AG08395 (cell line): ENCODE measurements around the gene AGAP1.

ENCODE experiments used
- DNase-seq: peaks from one replicate; pipeline ENCODE4 v3.0.0; 2012; ENCODE audit warnings: mixed read lengths, low spot score

The AGAP1 gene

DNA sequence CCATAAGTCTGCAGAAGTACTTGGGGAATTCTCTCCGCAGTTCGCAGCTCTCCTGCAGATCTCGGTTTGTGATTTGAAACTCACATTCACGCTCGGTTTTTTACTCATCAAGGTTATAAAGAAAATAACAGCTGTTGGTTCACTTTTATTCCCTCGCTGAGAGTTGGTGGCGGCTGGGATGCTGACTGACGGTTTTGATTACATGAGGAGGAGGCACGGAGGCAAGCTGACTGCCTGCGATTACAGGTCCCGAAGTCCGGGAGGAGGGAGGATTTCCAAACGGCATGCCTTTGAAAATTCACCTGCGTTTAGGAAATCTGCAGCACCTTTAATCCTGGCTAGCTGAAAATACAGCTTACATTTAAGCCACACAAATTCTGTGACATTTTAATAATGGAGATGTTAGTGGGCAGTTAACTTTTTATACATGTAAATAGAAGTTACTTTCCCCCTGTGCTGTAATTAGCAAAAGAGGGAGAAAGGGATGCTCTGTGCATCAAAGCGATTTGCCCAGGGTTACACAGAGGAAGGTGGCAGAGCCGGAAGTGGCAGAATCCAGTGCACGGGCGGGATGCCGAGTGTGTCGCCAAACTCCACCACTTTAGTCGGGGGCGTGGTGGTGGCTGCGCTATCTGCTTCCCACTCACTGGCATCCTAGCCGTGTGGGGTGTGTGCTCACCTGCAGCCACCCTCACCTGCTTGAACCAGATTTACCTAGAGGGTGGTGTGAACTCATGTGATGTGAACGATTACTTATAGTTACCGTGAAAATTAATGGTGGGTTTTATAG is 14.7 kb downstream of the AGAP1 start:
- DNase-seq: no peak

DNA sequence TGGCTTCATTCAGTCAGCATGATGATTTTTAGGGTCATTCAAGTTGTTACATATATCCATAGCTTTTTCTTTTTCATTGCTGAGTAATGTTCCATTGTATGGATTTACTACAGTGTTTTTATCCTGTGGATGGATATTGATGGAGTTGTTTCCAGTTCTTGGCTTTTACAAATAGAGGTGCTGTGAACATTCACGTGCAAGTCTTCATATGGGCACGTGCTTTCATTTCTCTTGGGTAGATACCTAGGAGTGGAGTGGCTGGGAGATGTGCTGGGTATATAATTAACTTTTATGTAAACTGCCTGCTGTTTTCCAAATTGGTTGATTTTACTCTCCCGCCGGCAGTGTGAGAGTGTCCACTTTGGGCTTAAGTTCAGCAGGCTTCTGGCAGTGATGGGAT is 16.5 kb downstream of the AGAP1 start:
- no peak for DNase-seq

DNA sequence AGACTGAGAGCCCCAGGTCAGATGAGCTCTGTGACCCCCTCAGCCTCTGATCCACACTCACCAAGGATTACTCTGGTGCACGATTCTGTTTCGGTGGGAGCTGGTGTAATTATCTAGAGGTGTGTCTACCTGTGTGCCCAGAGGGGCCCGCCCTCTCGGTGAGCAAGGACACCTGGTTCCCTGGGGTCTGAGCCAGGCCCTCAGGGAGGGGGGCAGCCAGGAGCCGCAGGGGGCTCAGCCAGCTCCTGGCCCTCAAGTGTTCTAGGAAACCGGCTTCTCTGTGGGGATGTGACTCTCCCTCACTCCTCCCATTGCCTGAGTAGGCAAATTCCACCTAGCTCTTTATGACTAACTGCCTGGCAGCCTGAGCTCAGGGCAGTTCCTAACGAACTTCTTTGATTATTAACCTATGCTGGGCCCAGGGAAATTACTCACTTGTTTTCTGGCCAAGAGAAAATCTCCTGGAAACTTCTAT is 17.4 kb downstream of the AGAP1 start:
- DNase-seq: peak; percentile 94

- no peak for DNase-seq
Measured at GRCh38 chr2:235511751-235512698, 18.2 kb downstream of the AGAP1 start.

DNA sequence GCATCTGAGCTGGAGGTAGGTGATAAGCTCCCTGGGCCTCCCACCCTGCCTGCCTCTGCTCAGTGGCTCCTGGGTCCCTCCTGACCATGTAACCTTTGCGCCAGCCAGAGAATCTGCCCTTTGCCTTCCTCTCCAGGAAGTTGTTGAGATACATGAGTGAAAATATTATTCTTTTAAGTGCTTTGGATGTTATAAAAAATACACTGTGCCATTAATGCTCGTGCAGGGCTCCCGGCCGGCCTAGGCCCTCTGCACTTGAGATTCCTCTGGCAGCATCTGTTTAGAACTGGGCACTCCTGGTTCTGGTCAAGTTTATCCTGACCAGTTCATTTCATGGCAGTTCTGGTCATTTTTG is 18.8 kb downstream of the AGAP1 start:
- DNase-seq: no peak

- DNase-seq: no peak
Measured at GRCh38 chr2:235513984-235514626, 20.3 kb downstream of the AGAP1 start.

DNA sequence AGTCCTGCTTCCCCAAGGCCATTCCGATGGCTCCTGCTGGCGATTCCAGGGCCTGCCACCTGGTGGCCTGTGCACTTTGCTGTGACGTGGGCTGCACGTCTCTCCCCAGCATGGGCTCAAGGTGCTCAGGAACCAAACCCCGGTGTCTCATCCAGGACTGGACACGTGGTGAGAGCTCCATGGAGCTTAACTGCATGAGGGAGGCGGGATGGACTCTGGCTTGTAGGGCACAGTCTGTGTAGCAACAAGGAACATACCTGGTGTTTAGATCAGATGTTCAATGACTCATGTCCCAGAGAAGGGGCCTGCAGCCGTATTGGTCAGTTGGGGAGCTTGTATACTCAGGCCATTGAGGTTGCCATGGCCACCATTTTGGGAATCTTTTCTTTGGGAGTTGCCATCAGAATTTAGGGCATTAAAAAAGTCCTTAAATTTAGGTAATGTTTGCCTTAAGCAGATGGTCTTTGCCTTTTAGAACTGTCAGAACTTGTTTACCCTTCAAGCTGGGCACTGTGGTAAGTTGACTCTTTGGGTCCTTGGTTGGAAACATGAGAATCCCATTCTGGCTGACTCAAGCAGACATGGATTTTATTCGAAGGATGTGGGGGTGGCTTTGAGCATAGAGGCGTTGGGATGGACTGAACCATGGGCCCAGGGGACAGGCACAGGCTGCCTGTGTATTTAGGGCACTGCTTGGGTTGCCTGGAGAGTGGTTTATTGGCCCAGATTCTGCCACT is 21.0 kb downstream of the AGAP1 start:
- no peak for DNase-seq

DNA sequence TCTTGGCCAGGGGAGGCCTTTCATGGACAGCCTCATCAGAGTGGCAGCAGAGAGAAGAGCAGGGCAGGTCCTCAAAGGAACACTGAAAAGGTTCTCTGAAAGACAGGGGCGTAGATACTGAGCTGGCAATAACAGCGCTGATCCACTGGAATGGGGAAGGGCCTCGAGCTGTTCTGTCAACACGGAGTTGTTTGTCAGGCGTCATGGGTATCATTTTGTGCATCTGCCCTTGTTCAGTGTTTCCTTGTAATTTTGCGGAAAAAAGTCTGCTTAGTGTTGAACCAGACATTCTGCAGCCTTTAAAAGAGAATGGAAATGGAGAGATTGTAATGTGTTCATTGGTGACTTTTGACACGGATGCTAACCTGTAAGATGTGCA is 21.5 kb downstream of the AGAP1 start:
- no peak for DNase-seq

- no peak for DNase-seq
Measured at GRCh38 chr2:235515821-235516220, 22.0 kb downstream of the AGAP1 start.

- no peak for DNase-seq
Measured at GRCh38 chr2:235516257-235516656, 22.4 kb downstream of the AGAP1 start.

- no peak for DNase-seq
Measured at GRCh38 chr2:235518322-235519090, 24.7 kb downstream of the AGAP1 start.

- DNase-seq: no peak
Measured at GRCh38 chr2:235520787-235521186, 26.9 kb downstream of the AGAP1 start.

GRCh38 chr2:235521844-235522243 is 28.0 kb downstream of the AGAP1 start:
- no peak for DNase-seq

- DNase-seq: no peak
Measured at GRCh38 chr2:235523021-235523420, 29.2 kb downstream of the AGAP1 start.

DNA sequence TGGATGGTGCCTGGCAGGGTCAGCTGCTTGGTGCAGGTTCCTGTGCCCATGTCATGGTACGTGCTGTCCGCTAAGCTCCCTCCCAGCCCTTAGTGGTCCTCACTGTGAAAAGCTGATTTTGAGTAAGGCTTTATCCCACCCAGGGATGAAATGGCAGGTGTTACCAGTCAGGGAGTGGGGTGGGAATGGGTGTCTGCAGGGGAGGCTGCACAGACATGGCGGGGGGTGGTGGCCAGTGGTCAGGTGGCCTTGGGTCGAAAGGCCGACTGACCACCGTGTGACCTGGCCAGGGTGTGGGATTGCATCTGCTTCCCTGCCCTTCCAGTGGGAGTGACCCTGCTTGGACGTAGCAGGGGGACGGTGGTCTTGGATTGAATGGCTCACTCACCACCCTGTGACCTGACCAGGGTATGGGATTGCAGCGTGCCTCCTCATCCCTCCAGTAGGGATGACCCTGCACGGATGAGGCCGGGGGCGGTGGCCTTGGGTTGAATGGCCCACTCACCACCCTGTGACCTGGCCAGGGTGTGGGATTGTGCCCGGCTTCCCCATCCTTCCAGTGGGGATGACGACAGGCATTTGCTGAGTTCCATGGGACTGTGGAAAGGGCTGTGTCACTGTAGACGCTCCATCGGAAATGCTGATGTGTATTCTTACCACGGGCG is 29.8 kb downstream of the AGAP1 start:
- no peak for DNase-seq

- no peak for DNase-seq
Measured at GRCh38 chr2:235526166-235526565, 32.3 kb downstream of the AGAP1 start.

DNA sequence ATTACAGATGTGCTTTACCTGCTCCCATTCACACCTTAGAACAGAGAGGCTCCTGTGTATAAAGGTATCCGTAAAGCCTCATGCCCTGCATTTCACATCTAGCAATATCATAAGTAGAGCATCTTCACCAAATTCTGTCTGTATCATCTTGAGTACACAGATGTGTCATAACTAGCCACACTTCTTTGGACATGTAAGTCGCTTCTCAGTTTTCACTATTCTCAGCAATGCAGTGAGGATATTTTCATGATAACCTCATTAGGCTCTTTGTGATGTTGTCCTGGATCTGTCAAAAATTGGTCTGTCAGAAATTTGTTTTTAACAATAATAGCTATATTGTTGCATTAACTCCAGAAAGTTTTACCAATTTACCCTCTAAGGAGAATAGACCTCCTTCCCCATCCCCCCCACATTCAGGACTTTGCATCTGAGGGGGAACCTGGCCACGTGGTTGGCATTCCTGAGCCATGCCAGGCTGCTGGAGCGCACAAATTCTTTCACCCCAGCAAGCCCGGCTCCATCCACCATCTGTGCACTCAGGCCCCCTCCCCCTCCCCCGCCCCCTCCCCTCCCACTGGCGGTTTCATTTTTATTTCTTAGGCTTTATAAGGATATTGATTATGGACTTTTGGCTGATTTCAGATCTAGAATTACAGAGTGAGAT is 34.1 kb downstream of the AGAP1 start:
- no peak for DNase-seq

- no peak for DNase-seq
Measured at GRCh38 chr2:235529621-235530020, 35.8 kb downstream of the AGAP1 start.

- no peak for DNase-seq
Measured at GRCh38 chr2:235530735-235531134, 36.9 kb downstream of the AGAP1 start.

DNA sequence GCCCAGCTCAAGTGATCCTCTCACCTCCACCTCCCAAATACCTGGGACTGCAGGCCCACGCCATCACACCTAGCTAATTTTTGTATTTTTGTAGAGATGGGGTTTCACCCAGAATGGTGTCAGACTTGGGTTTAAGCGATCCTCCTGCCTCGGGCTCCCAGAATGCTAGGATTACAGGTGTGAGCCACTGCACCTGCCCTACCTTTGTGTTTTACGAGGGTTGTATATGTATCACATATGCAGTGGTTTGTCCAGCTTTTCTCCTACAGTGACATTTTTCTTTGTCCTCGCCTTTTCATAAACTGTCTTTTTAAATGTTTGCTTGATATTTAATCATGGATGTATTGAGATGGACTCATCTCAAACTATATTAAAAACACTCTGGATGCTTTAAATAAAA is 38.5 kb downstream of the AGAP1 start:
- no peak for DNase-seq
